PC-9 (cell line): Measurements from ENCODE around the gene KCNJ14. TPM values are rescaled to one million over a fixed set of nuclear protein-coding genes. Genes with fewer than 3 reads are reported as not detected.
"Not testable (repeated sequence)": the region's sequence is repeated elsewhere in the genome, so short reads cannot be mapped to it uniquely, and the experiment has no call there.

Experiments used
- BruUV-seq: library from RNA; stranded (reverse); fragments of 400-500 nt; replicated peaks from 2 replicates; lab custom pipeline; 2021; lab: Mats Ljungman, UMichigan
- CTCF ChIA-PET: fragments of 300-600 bp; sonication (Branson Sonifier 250); formaldehyde crosslinking; loops from one replicate; lab custom pipeline; 2022; ENCODE audit warnings: antibody characterized with exemption; lab: Charles Lee
- POLR2A ChIA-PET: fragments of 300-600 bp; sonication (Branson Sonifier 250); formaldehyde crosslinking; loops from one replicate; lab custom pipeline; 2022; ENCODE audit warnings: antibody characterized with exemption; ENCODE audit not compliant: unreplicated experiment; lab: Charles Lee
- DNase-seq, 2 experiments: peaks; one replicate each; pipeline versions ENCODE4 v3.0.0 to v3.0.0-alpha.2; 2015 to 2022; ENCODE audit warnings: mixed read lengths in 1 of 2
- H2AFZ ChIP-seq: fragments of 200-600 bp; sonication (generic); 2 replicates; pipeline ENCODE4 v1.8.1; 2017; ENCODE audit warnings: antibody characterized with exemption
- H3F3A ChIP-seq: fragments of 200-600 bp; sonication (generic); 2 replicates; pipeline ENCODE4 v1.8.1; 2017; ENCODE audit warnings: antibody characterized with exemption, mild to moderate bottlenecking, low read depth; ENCODE audit not compliant: insufficient read depth
- H3K27ac ChIP-seq: fragments of 200-600 bp; sonication (generic); 2 replicates; pipeline ENCODE4 v1.6.1; 2016; ENCODE audit warnings: mixed run types
- H3K27me3 ChIP-seq: fragments of 200-600 bp; sonication (generic); 2 replicates; pipeline ENCODE4 v1.6.1; 2016; ENCODE audit warnings: low read depth, mixed run types; ENCODE audit not compliant: insufficient read depth
- H3K36me3 ChIP-seq: fragments of 200-600 bp; sonication (generic); 2 replicates; pipeline ENCODE4 v1.6.1; 2016; ENCODE audit warnings: low read depth, mixed run types
- H3K4me1 ChIP-seq: fragments of 200-600 bp; sonication (generic); replicated peaks from 2 replicates; pipeline ENCODE4 v1.6.1; 2016; ENCODE audit warnings: mixed run types; ENCODE audit not compliant: insufficient read depth
- H3K4me2 ChIP-seq: fragments of 200-600 bp; sonication (generic); 2 replicates; pipeline ENCODE4 v1.6.1; 2017; ENCODE audit warnings: mixed run types
- H3K4me3 ChIP-seq: fragments of 200-600 bp; sonication (generic); 2 replicates; pipeline ENCODE4 v1.6.1; 2016; ENCODE audit warnings: mixed run types
- H3K79me2 ChIP-seq: fragments of 200-600 bp; sonication (generic); 2 replicates; pipeline ENCODE4 v1.6.1; 2017; ENCODE audit warnings: low read depth, mixed run types
- H3K9me2 ChIP-seq: fragments of 200-600 bp; sonication (generic); 2 replicates; pipeline ENCODE4 v1.8.1; 2017; ENCODE audit warnings: mild to moderate bottlenecking; ENCODE audit not compliant: insufficient read depth
- H3K9me3 ChIP-seq: fragments of 200-600 bp; sonication (generic); 2 replicates; pipeline ENCODE4 v1.8.1; 2016; ENCODE audit warnings: low read depth; ENCODE audit not compliant: insufficient read depth
- H4K20me1 ChIP-seq: fragments of 200-600 bp; sonication (generic); 2 replicates; pipeline ENCODE4 v1.8.1; 2017; ENCODE audit not compliant: insufficient read depth
- EZH2 ChIP-seq: fragments of 200-600 bp; sonication (generic); IDR thresholded peaks from 2 replicates; pipeline ENCODE4 v1.8.0; 2017; ENCODE audit warnings: antibody characterized with exemption, low read depth
- intact Hi-C: fragments of 100-400 bp; cut with micrococcal nuclease; formaldehyde crosslinking; loops from one replicate; pipeline ENCODE4 v1.10.0; 2022; ENCODE audit not compliant: unreplicated experiment
- total RNA-seq: library from RNA; stranded (reverse); gene quantifications from 2 replicates; pipeline ENCODE4 v1.2.3, GENCODE V29; 2021
- TF ChIP-seq, protein P1 (sequence below): fragments of 200-600 bp; sonication (generic); conservative IDR thresholded peaks from 2 replicates; pipeline ENCODE4 v1.6.1; 2017; ENCODE audit warnings: mixed run types, antibody characterized with exemption, mild to moderate bottlenecking, moderate library complexity

The KCNJ14 gene
- total RNA-seq, 1 experiment from 2014 or later = 5.4 TPM

DNA sequence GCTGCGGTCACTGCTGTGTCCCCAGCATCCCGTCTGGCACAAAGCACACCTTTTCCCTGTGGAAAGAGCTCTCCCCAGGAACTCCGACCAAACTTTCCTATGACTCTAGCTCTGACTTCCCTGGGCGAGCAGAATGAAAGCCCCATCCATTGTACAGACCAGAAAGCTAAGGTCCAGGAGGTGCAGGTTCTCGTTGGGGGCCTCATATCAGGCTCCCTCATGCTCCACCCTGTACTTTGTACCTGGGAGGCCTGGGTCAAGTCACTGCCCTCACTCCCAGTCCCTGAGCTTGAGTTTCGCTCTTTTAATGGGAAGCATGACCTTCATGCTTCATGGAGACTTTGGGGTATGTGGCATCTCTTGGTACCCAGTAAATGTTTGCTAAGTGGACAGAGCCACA is 32.2 kb downstream of the KCNJ14 start:
- Histone ChIP-seq H3F3A (peaks cover 74% of the 10 kb centered on the region), H4K20me1 (no peaks in the 10 kb centered on the region), H3K4me1 (peaks cover 51% of the 10 kb centered on the region), H3K9me2 (no peaks in the 10 kb centered on the region), H3K79me2 (no peaks in the 10 kb centered on the region), H3K27ac (peak overlapping the region; percentile 88), H3K4me3 (no peak overlapping the region; the same call in 1 of the 2 replicates), H3K36me3 (no peaks in the 10 kb centered on the region), H3K9me3 (no peaks in the 10 kb centered on the region), H2AFZ (no peak overlapping the region), H3K27me3 (no peaks in the 10 kb centered on the region), H3K4me2 (peak overlapping the region; percentile 68)
- intact Hi-C loops = loop anchor here (5.0 to 10.0 kb wide), 2 partner anchors 95 to 477 kb away; partner anchors contain the start of genes FTL, GRIN2D and KDELR1
- ChIA-PET POLR2A (interaction anchor here (0.5 to 0.7 kb wide), 9 partner anchors 9 to 1827 kb away, joined by 3 to 17 read pairs (median 4); partner anchors contain the start of genes DACT3 and RCN3), CTCF (interaction anchor here (0.5 to 1.5 kb wide), 5 partner anchors 15 to 124 kb away, joined by 3 to 19 read pairs (median 3); partner anchors contain the start of genes KDELR1 and TMEM143)
- TF ChIP-seq EZH2 = no peak
- TF ChIP-seq, protein P1, sequence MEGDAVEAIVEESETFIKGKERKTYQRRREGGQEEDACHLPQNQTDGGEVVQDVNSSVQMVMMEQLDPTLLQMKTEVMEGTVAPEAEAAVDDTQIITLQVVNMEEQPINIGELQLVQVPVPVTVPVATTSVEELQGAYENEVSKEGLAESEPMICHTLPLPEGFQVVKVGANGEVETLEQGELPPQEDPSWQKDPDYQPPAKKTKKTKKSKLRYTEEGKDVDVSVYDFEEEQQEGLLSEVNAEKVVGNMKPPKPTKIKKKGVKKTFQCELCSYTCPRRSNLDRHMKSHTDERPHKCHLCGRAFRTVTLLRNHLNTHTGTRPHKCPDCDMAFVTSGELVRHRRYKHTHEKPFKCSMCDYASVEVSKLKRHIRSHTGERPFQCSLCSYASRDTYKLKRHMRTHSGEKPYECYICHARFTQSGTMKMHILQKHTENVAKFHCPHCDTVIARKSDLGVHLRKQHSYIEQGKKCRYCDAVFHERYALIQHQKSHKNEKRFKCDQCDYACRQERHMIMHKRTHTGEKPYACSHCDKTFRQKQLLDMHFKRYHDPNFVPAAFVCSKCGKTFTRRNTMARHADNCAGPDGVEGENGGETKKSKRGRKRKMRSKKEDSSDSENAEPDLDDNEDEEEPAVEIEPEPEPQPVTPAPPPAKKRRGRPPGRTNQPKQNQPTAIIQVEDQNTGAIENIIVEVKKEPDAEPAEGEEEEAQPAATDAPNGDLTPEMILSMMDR = no peak
- no peak for DNase-seq
- BruUV-seq = TSS peak; percentile 35

DNA sequence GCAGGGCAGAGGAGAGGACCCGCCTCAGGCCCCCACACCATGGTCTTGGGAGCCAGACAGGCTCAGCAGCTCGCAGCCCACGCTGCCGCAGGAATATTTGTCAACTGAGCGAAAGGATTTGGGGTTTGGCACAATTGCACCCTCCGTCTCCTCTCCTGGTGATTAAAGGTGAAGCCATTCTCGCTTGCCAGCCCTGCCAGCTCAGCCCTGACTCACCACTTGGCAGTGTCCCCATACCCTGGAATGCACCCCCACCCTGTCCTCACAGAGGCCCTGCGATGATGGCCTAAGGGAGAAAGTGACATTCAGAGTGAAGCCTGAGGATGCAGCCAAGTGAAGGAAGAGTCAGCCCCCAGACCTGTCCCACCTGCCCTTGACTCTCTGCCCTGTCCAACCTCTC is 32.6 kb downstream of the KCNJ14 start:
- H3K27ac ChIP-seq = peak overlapping the region; percentile 88
- DNase-seq = peak; percentile 97
- peak overlapping the region; percentile 25; the same call in 1 of the 2 replicates for H3K4me3 ChIP-seq
- no peaks in the 10 kb centered on the region for H3K36me3 ChIP-seq
- H3K9me3 ChIP-seq = no peaks in the 10 kb centered on the region
- no peaks in the 10 kb centered on the region for H3K27me3 ChIP-seq
- peaks cover 75% of the 10 kb centered on the region for H3F3A ChIP-seq
- TF ChIP-seq, protein P1 = no peak
- no peak for TF ChIP-seq EZH2
- peaks cover 51% of the 10 kb centered on the region for H3K4me1 ChIP-seq
- no peaks in the 10 kb centered on the region for H4K20me1 ChIP-seq
- intact Hi-C loops = loop anchor here (1.0 to 10.0 kb wide), 4 partner anchors 96 to 477 kb away; partner anchors contain the start of genes FTL, GRIN2D and KDELR1
- ChIA-PET CTCF (interaction anchor here (0.5 to 1.5 kb wide), 9 partner anchors 14 to 329 kb away, joined by 3 to 19 read pairs (median 4); partner anchors contain the start of genes KDELR1 and TMEM143), POLR2A (interaction anchor here (0.6 kb wide), 8 partner anchors 10 to 1382 kb away, joined by 3 to 12 read pairs (median 4); partner anchors contain the start of genes KDELR1 and RCN3)
- no peaks in the 10 kb centered on the region for H3K79me2 ChIP-seq
- peak overlapping the region; percentile 68 for H3K4me2 ChIP-seq
- H2AFZ ChIP-seq = no peak overlapping the region
- H3K9me2 ChIP-seq = no peaks in the 10 kb centered on the region
- no TSS peak for BruUV-seq

DNA sequence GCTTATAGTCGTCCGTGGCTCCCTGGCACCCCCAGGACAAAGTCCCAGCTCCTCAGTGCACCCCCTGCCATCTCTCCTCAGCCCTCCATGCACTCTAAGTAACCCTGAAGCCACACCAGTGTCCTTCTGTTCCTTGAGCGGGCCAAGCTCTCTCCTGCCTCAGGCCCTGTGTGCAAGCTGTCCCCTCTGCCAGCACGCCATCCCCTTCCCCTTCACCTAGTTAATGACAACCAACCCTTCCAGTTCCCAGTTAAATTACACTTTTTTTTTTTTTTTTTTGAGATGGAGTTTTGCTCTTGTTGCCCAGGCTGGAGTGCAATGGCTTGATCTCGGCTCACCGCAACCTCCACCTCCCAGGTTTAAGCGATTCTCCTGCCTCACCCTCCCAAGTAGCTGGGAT is 33.1 kb downstream of the KCNJ14 start:
- peaks cover 51% of the 10 kb centered on the region for H3K4me1 ChIP-seq

More for the DNA sequence above, 33.1 kb downstream of the KCNJ14 start:
- ChIA-PET CTCF (interaction anchor here (0.6 to 1.5 kb wide), 6 partner anchors 17 to 328 kb away, joined by 3 to 11 read pairs (median 10); no protein-coding TSS in a partner anchor), POLR2A (interaction anchor here (0.6 to 0.7 kb wide), 3 partner anchors 51 to 319 kb away, joined by 5 to 16 read pairs (median 9); partner anchors contain the start of gene KDELR1)
- peak overlapping the region; percentile 88 for H3K27ac ChIP-seq
- H3F3A ChIP-seq = peaks cover 75% of the 10 kb centered on the region
- DNase-seq = peak in 1 of 2 experiments; percentile 70
- not testable (repeated sequence) for H3K79me2 ChIP-seq, H4K20me1 ChIP-seq, BruUV-seq, H3K36me3 ChIP-seq, H2AFZ ChIP-seq, H3K27me3 ChIP-seq, H3K9me2 ChIP-seq, H3K9me3 ChIP-seq
- H3K4me2 ChIP-seq = peak overlapping the region; percentile 68
- peak overlapping the region; percentile 25; the same call in 1 of the 2 replicates for H3K4me3 ChIP-seq
- intact Hi-C loops = loop anchor here (1.0 to 10.0 kb wide), 4 partner anchors 96 to 476 kb away; partner anchors contain the start of genes FTL, GRIN2D and KDELR1
